ENCODE data around the gene RRAD.

The RRAD gene

DNA sequence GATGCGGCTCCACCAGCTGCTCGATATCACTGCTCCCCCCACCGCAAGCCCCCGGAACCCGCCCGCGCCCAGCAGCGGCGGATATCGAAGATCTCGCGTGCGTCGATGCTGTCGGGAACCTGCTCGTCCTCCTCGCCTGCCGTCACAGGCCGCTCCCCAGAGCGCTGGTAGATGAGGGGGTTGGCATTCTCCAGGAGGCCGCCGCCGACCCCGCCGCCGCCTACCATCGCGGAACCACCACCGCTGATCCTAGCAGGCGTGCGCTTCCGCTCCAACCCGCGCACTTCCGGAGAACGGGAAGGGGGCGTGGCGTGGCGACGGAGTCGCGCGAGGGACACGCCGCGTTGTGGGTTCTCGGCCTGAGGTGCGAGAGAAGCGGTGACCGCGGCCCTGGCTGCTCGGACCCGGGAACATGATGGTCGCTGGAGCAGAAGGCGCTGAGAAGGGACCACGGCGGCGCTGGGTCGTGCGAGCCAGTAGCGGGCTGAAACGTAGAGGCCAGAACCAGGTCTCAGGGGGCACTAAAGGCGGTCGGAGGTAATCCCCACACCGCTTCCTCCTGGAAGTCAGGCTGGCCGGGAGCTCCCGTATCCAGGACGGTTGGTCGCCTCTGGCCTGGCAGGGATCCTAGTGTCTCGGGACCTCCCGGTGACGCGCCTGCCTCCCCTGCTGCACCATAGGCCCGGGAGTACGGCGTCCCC lies 9.0 kb upstream of the RRAD start, which contains the start of gene CIAO2B:
TSS of gene CIAO2B (minus strand) at position 265 of the 701 bp plus-strand sequence. CDS start at position 227, 38 bp downstream.
- peak; percentile 49 to 60 for DNase-seq (ENCODE audit: low read depth in 2 of 2)

DNA sequence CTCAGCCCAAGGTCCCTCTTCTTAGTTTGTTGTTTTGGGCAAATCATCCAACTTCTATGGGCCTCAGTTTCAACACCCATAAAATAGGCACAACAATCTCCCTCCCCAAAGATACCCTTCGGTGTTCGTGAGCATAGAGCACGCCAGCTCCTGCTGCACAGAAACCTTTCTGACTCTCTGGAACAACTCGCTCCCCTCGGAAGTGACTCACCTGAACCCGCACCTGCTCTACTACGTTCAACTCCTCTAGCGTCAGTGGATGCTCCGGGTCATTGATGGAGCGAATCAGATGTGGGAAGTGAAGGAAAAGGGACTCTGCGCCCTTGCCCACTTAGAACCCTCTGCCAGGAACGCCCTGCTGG lies 8.4 kb upstream of the RRAD start:
- DNase-seq (ENCODE audit: low read depth in 2 of 2) = no peak

GRCh38 chr16:66932076-66932475 lies 6.7 kb upstream of the RRAD start:
- no peak for DNase-seq (ENCODE audit: low read depth in 2 of 2)

DNA sequence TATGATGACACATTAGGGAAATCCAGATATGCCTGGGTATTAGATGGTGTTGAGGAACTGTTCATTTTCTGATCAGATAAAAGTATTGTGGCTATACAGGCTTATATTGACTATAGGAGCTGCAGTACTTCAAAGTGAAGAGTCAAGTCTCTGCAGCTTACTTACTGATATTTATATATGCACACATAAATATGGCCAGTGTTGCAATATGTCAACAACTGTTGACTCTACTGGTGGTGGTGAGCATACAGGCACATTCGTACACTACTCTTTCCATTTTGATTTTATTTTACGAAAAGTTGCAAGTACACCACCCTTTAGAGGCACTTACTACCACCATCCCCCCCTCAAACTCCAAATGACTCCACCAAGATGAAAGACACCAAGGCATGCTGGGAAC lies 6.3 kb upstream of the RRAD start:
- DNase-seq (ENCODE audit: low read depth in 2 of 2) = no peak

DNA sequence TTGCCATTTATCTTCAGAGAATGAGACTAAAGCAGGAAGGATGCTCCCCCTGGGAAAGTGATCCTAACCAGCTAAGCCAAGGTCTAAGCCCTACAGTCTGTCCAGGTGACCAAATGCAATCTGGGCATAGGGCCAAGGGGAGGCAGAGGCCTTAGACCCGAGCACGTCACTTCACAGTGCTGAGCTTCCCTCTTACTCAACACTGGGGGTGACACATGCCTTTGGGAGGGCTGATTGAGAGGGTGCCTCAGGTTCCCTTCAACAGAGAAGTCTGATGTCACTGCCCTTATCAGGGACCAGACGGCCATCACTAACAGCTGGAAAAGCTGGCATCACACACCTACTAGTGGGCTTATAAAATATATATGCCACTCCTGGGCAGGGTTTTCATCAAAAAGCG lies 4.9 kb upstream of the RRAD start:
- no peak for DNase-seq (ENCODE audit: low read depth in 2 of 2)

GRCh38 chr16:66928702-66929388 lies 3.5 kb upstream of the RRAD start:
- DNase-seq (ENCODE audit: low read depth in 2 of 2) = no peak

DNA sequence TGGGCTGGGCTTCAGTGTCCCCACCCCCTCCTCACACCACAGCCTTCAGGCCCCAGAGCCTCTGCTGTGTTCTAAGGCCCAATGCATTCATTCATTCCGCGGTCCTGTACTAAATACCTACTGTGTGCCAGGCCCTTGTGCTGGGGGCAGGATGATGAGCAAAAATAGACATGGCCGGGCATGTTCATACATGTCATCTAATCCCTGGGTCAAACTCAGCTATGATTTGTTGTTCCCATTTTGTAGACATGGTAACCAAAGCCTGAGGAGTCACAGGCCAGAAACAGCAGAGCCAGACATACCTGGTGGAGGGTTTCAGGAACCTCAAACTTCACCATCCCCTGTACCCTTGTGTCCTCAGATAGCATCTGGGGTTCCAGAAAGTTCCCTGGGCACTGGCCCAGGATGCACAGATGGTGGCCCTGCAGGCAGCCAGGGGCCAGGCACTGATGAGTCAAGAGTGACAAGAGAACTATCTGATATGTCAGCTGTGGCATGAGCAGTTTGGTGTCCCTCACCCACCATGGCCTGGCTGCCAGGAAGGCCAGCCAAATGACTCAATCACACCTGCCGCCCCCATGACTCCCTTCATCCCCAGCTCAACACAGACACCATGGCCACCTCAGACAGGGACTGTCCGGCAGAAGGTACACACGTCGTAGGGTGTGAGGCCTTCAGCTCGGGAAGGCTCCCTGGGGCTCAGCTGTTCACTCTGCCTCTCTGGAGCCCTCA lies 2.7 kb upstream of the RRAD start:
- no peak for DNase-seq (ENCODE audit: low read depth in 2 of 2)

DNA sequence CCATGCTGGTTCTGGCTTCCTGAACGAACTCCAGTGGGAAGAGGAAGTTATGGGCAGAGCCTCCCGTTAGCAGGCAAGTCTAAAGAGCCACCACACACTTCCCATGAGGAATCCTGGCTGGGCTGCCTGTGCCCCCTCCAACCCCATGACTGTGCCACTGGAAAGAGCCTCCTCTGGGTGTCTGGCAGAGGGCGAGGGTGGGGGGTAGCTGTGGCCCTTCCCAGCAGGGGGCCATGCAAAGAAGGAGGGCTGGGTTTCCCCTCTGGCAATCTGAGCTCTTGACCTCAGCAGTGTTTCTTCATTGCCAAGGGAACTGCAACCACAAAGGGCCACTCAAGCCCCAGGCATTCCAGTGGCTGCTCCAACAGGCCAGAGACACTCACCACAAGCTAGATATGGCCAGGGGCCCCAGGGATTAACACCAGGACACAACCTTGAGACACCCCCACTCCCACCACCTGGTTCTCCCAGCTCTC lies 1.7 kb upstream of the RRAD start:
- peak in 1 of 2 experiments; percentile 20 for DNase-seq (ENCODE audit: low read depth in 2 of 2)

DNA sequence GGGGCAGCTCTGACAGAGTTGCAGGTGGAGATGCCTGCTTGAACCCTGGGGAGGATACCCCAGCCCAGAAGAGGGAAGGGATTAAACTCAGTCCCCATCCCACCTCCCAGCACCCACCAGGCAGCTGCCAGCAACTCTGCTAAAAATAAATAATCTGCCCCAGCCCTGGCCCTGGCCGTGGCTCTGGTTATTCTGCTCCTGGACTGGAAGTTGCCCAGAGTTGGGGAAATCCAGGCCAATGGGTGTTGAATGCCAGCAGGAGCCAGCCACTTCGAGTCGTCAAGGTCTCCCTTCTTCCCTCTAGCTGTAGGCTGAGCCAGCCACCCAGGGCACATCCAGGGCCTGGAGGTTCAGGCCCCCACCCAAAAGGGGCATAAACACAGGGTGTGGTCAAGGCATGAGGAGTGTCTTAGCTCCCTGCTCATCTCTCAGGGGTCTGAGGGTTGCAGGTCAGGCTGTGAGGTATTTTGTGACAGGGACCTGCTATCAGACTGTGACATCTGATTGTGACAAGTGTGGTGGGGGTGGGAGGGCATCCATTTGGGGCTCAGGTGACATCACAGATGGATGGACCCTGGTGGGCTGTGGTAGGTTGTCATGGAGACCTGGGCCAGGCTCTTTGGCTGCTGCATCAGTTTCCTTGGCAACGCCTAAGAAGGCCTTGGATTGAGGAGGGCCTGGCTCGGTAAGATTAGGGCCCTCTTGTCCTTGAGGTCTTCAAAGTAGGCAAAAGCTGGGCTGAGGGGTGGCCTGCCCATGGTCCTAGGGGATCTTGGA lies 1.0 kb upstream of the RRAD start:
- no peak for DNase-seq (ENCODE audit: low read depth in 2 of 2)

DNA sequence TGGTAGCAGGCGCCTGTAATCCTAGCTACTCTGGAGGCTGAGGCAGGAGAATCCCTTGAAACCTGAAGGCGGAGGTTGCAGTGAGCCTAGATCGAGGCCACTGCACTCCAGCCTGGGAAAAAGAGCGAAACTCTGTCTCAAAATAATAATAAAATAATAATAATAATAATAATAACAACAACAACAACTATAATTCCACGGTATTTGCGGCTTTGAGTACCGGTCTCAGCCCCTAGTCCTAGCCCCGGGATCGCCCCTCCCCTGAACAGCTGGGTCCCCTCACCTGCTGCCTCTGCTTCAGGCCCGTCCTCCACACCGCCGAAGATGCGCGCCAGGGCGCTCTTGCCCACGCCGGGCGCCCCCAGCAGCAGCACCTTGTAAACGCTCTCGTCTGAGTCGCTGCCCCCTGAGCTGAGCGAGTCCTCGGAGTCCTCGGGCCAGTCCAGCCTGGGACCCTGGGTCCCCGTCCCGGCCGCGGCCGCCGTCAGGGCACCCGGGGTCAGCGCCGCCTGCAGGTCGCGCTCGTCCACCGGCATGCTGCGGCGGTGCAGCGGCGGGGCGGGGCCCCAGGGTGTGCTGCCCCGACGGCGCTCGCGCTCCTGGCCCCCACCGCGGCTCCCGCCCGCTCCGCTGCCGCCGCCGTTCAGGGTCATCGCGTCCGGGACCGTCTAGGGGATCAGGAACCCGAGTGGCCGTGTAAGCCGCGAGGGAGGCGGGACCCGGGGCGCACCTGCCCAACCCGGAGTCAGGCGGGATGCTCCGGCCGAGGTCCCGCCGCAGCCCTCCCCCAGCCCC lies 611 bp downstream of the RRAD start:
- DNase-seq (ENCODE audit: low read depth in 2 of 2) = no peak

DNA sequence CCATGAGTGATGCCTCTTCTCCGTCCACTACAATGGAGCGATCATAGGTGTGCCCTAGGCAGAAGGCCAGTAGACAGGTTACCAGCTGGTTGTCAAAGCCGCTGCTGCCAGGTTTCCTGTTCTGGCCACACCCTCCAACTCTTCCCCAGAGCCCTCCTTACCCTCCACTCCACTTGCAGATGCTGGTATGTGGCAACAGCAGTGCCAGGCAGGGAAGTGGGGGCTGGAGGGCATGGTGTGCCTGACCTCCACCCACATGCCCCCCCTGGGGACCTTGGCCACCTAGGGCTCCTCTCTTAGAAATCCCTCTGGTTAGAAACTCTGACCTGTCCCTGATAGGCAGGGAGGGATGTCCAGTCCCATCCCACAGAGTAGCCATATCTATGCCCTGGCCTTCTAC lies 1.5 kb downstream of the RRAD start:
- DNase-seq (ENCODE audit: low read depth in 2 of 2) = no peak

DNA sequence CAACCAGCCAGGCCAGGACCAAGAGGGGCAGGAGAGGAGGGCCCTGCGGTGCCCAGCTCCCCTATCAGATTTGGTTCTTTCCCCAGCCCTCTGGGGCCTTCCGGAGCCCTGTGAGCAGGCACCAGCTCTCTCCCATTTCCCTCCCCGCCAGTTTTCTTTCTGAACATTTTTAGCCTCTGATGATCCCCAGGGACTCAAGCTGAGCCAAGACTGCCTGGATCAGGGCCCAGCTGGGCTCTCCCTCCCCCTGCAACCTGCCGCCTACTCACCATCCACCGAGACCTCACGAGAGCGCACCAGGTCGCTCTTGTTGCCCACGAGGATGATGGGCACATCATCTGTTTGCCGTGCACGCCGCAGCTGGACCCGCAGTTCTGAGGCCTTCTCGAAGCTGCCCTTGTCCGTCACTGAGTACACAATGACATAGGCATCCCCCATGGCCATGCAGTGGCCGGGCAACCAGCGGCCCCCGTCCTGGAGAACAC lies 2.0 kb downstream of the RRAD start:
- no peak for DNase-seq (ENCODE audit: low read depth in 2 of 2)

DNA sequence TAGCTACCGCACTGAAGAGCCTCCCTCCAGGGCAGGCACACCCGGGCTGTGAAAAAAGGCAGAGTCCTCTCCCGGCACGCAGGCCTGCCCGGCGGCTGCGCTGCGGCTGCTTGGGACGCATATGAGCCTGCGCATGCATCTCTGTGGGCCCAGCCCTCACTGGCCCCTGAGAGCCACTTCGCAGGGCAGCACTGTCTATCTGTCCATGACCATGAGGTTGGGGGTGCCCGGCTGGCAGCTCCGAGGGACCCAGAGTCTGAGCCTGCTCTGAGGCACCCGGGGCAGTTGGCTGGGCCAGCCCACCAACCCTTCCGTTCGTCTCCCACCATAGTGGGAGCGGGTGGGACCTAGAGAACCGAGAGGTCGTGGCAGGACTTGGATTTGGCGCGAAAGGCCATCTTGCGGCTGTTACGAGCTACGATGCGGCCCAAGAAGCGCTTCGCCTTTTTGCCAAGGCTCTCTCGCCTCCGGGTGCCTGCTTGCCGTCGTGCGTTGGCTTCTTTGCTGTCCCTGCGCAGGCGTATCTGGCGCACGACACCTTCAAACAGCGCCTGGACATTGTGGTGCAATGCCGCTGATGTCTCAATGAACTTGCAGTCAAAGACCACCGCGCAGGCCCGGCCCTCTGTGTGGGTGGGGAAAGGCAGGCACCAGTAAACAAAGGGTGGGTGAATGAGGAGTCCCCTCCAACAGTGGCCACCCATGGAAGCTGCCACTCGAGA lies 3.4 kb downstream of the RRAD start:
- no peak for DNase-seq (ENCODE audit: low read depth in 2 of 2)

GRCh38 chr16:66920924-66921680 lies 4.2 kb downstream of the RRAD start:
- DNase-seq (ENCODE audit: low read depth in 2 of 2) = no peak

GRCh38 chr16:66920299-66920590 lies 5.1 kb downstream of the RRAD start:
- DNase-seq (ENCODE audit: low read depth in 2 of 2) = no peak

DNA sequence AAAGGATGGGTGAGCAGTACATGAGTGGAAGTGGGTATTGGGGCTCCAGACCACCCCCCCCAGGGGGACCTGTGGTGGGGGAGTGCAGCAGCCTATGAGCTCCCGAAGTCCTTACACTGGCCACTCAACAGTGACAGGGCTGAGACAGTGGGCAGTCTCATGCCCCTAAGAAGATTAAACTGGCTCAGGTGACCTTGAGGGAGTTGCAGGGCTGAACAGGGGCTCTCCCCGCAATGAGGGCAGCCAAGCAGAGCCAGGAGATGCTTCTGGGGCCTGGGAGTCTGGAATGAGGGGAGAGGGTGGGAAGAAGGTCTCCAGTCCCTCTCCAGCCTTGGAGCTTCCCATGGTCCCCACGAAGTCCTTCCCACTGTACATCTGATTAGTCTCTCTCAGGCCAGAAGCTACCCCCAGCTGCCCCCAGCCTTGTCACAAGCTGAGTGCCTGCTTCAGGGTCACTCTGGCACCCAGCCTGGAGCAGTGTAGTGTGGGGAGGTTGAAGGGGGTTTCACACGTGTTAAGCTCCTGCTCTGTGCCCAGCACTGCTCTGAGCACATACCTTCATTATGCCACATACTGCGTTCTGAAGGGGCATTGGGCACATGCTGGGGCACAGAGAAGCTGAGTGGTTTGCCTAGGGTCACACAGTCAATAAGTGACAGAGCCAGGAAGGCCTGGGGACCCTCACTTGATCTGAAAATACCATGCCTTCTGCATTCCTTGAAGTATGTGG lies 5.6 kb downstream of the RRAD start:
- DNase-seq (ENCODE audit: low read depth in 2 of 2) = no peak

- DNase-seq (ENCODE audit: low read depth in 2 of 2) = no peak
These were observed 6.3 kb downstream of the RRAD start, which contains the start of gene CDH16 for GRCh38 chr16:66918803-66919568. Gene CDH16, minus strand, starts transcription at chr16:66918885. Its CDS starts 820 bp downstream, at chr16:66918065.

- no peak for DNase-seq (ENCODE audit: low read depth in 2 of 2)
These were observed 7.0 kb downstream of the RRAD start for GRCh38 chr16:66918355-66918754.

All from fibroblast of skin of left quadriceps (primary cell).